IMR-90 (cell line): ENCODE results near the gene RNF186. TPM values are rescaled to one million over a fixed set of nuclear protein-coding genes. Genes with fewer than 3 reads are reported as not detected.
"Not testable (repeated sequence)": the region's sequence is repeated elsewhere in the genome, so short reads cannot be mapped to it uniquely, and the experiment has no call there.

ENCODE experiments used
- ATAC-seq: fragments of 200-7000 bp; cut with Tn5 transposase; 2 replicates; pipeline ENCODE4 v1.9.1; 2020; ENCODE audit warnings: low read depth, mild to moderate bottlenecking, moderate library complexity
- BruUV-seq: library from RNA; stranded (reverse); fragments of 400-500 nt; replicated peaks from 2 replicates; lab custom pipeline; 2021; lab: Mats Ljungman, UMichigan
- CTCF ChIA-PET: fragments of 300-600 bp; formaldehyde crosslinking; extraction: SDS; loops from one replicate; lab custom pipeline; 2021; ENCODE audit warnings: antibody characterized with exemption; lab: Yijun Ruan, JAX
- POLR2A ChIA-PET: fragments of 300-600 bp; sonication (Branson Sonifier 250); formaldehyde crosslinking; loops from one replicate; lab custom pipeline; 2022; ENCODE audit warnings: antibody characterized with exemption; ENCODE audit not compliant: unreplicated experiment; lab: Charles Lee
- DNase-seq: peaks from one replicate; pipeline ENCODE4 v3.0.0; 2013
- H2AFZ ChIP-seq: replicated peaks from 2 replicates; pipeline ENCODE3; 2013; ENCODE audit warnings: low read length, mild to moderate bottlenecking; ENCODE audit not compliant: poor library complexity
- H2AK5ac ChIP-seq: 2 replicates; pipeline ENCODE4 v1.6.1; 2013; ENCODE audit warnings: low read depth, low read length, inconsistent platforms
- H2AK9ac ChIP-seq: replicated peaks from 2 replicates; pipeline ENCODE3; 2013; ENCODE audit warnings: mild to moderate bottlenecking, low read depth, low read length, moderate library complexity; ENCODE audit not compliant: poor library complexity
- H2BK120ac ChIP-seq: 2 replicates; pipeline ENCODE4 v1.6.1; 2013; ENCODE audit warnings: low read depth, low read length, inconsistent platforms
- H2BK15ac ChIP-seq: 3 replicates; pipeline ENCODE4 v1.6.1; 2013; ENCODE audit warnings: low read depth, low read length, inconsistent platforms
- H2BK20ac ChIP-seq: 2 replicates; pipeline ENCODE4 v1.6.1; 2013; ENCODE audit warnings: low read depth, mild to moderate bottlenecking, inconsistent platforms, low read length, moderate library complexity
- H2BK5ac ChIP-seq: 2 replicates; pipeline ENCODE4 v1.6.1; 2013; ENCODE audit warnings: mild to moderate bottlenecking, low read depth, low read length, inconsistent platforms; ENCODE audit not compliant: poor library complexity, severe bottlenecking
- H3K14ac ChIP-seq: replicated peaks from 2 replicates; pipeline ENCODE4 v1.6.1; 2013; ENCODE audit warnings: low read depth, low read length, inconsistent platforms
- H3K18ac ChIP-seq: 2 replicates; pipeline ENCODE4 v1.6.1; 2013; ENCODE audit warnings: low read depth, low read length, control low read depth
- H3K23ac ChIP-seq: 2 replicates; pipeline ENCODE4 v1.6.1; 2013; ENCODE audit warnings: low read depth, low read length, inconsistent platforms
- H3K27ac ChIP-seq: 2 replicates; pipeline ENCODE4 v1.5.1; 2013; ENCODE audit warnings: mild to moderate bottlenecking, control low read depth, low read length; ENCODE audit not compliant: insufficient read depth
- H3K27me3 ChIP-seq: 2 replicates; pipeline ENCODE4 v1.6.1; 2013; ENCODE audit warnings: low read length; ENCODE audit not compliant: control insufficient read depth, insufficient read depth
- H3K36me3 ChIP-seq: 2 replicates; pipeline ENCODE4 v1.6.1; 2013; ENCODE audit warnings: low read length, mixed read lengths; ENCODE audit not compliant: control insufficient read depth, insufficient read depth
- H3K4ac ChIP-seq: 2 replicates; pipeline ENCODE4 v1.6.1; 2013; ENCODE audit warnings: low read depth, low read length, inconsistent platforms
- H3K4me1 ChIP-seq: 2 replicates; pipeline ENCODE4 v1.6.1; 2013; ENCODE audit warnings: low read length, mixed read lengths; ENCODE audit not compliant: control insufficient read depth, insufficient read depth
- H3K4me2 ChIP-seq: 2 replicates; pipeline ENCODE4 v1.6.1; 2013; ENCODE audit warnings: low read depth, mild to moderate bottlenecking, control low read depth, low read length, moderate library complexity
- H3K4me3 ChIP-seq: 2 replicates; pipeline ENCODE4 v1.5.1; 2013; ENCODE audit warnings: low read depth, mild to moderate bottlenecking, control low read depth, low read length, moderate library complexity; ENCODE audit not compliant: insufficient read depth
- H3K56ac ChIP-seq: 2 replicates; pipeline ENCODE4 v1.6.1; 2013; ENCODE audit warnings: low read length, inconsistent platforms; ENCODE audit not compliant: insufficient read depth; ENCODE audit errors: extremely low read depth
- H3K79me1 ChIP-seq, 2 experiments: 2 replicates each; pipeline ENCODE4 v1.6.1; 2013; ENCODE audit warnings: low read length in 2 of 2, inconsistent platforms in 1 of 2, low read depth in 1 of 2
- H3K9ac ChIP-seq: 2 replicates; pipeline ENCODE4 v1.6.1; 2013; ENCODE audit warnings: low read depth, low read length, control low read depth
- H3K9me1 ChIP-seq: 2 replicates; pipeline ENCODE4 v1.6.1; 2013; ENCODE audit warnings: low read length, inconsistent platforms; ENCODE audit not compliant: insufficient read depth
- H3K9me3 ChIP-seq: 2 replicates; pipeline ENCODE4 v1.6.1; 2013; ENCODE audit warnings: low read length; ENCODE audit not compliant: control insufficient read depth, insufficient read depth
- H4K20me1 ChIP-seq: 2 replicates; pipeline ENCODE4 v1.6.1; 2013; ENCODE audit warnings: low read length, inconsistent platforms; ENCODE audit not compliant: insufficient read depth
- H4K5ac ChIP-seq: 2 replicates; pipeline ENCODE4 v1.6.1; 2013; ENCODE audit warnings: mild to moderate bottlenecking, low read depth, low read length, control low read depth
- H4K8ac ChIP-seq, 2 experiments: 2 replicates each; pipeline ENCODE4 v1.6.1; 2013; ENCODE audit warnings: low read depth in 2 of 2, low read length in 2 of 2, control low read depth in 1 of 2, inconsistent platforms in 1 of 2
- H4K91ac ChIP-seq: 2 replicates; pipeline ENCODE4 v1.6.1; 2013; ENCODE audit warnings: low read depth, low read length, inconsistent platforms; ENCODE audit not compliant: insufficient read depth
- WGBS, 2 experiments: methylation state at CpG; one replicate each; pipeline versions ENCODE4 v1.1.5 to v1.1.7; 2013; ENCODE audit warnings: missing lambda C conversion rate in 2 of 2; ENCODE audit not compliant: insufficient read length in 1 of 2; ENCODE audit errors: extremely low coverage in 2 of 2; 5-methylcytosine and 5-hydroxymethylcytosine counted together
- dilution Hi-C: fragments of 300-500 bp; cut with HindIII; formaldehyde crosslinking; loops from one replicate; pipeline ENCODE4 v1.14.3; 2018; ENCODE audit warnings: low sequenced_read_pairs; ENCODE audit not compliant: unreplicated experiment
- in situ Hi-C: fragments of 300-500 bp; cut with MboI; formaldehyde crosslinking; loops from 3 replicates; pipeline ENCODE4 v1.14.3; 2019; ENCODE audit warnings: low sequenced_read_pairs, inconsistent platforms, mixed read lengths
- intact Hi-C: fragments of 100-400 bp; cut with micrococcal nuclease; formaldehyde crosslinking; loops from 2 replicates; pipeline ENCODE4 v1.10.0; 2022
- polyA plus RNA-seq, 3 experiments: library from polyadenylated mRNA; depleted of rRNA; stranded (reverse); fragments of >200 nt; gene quantifications; 2 replicates each; pipeline ENCODE4 v1.2.3, GENCODE V29; 2012; ENCODE audit warnings: low replicate concordance in 1 of 3
- total RNA-seq: library from RNA; depleted of rRNA; stranded (reverse); fragments of >200 nt; gene quantifications from 2 replicates; pipeline ENCODE4 v1.2.3, GENCODE V29; 2012

Gene RNF186
- total and polyA plus RNA-seq, 2 of the 4 experiments (the other 2 are of a cell fraction), result not detected

DNA sequence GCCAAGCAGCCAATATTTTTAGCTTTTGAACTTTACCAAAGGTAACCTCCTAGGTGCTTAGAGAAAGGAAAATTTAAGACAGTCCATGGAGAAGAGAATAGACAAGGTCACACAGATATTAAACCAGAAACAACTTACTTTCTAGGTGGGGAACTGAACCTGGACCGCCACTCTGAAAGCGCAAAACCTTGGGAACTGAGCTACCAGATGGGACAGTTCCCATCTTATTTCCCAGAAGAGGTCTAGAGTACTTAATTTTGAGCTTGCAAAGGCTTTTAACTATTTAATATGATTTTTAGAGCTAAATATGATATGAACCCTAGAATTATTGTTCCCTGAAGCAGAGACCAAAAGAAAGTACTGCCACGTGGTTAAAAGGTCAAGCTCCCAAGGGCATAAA is 34.2 kb upstream of the RNF186 start:
- H3K9me3 ChIP-seq, H4K5ac ChIP-seq, H2AK9ac ChIP-seq, POLR2A ChIA-PET, dilution Hi-C loops, H3K14ac ChIP-seq, H3K9me1 ChIP-seq, DNase-seq, H3K4me3 ChIP-seq, in situ Hi-C loops, H2BK15ac ChIP-seq, H3K9ac ChIP-seq, H3K79me1 ChIP-seq, H3K23ac ChIP-seq, H3K4ac ChIP-seq, H4K91ac ChIP-seq, BruUV-seq, H4K20me1 ChIP-seq, H3K27ac ChIP-seq, H2BK20ac ChIP-seq, H3K4me1 ChIP-seq, H2BK120ac ChIP-seq, H3K56ac ChIP-seq, H3K36me3 ChIP-seq, ATAC-seq, intact Hi-C loops, H2AFZ ChIP-seq, H2BK5ac ChIP-seq, H4K8ac ChIP-seq, H3K18ac ChIP-seq, H2AK5ac ChIP-seq, H3K4me2 ChIP-seq: not testable (repeated sequence)
- WGBS, 2 experiments, result no CpG with 5 or more reads among the region's 3 CpGs
- CTCF ChIA-PET, result interaction anchor here (0.6 to 1.5 kb wide), 2 partner anchors 9 to 12 kb away, joined by 3 read pairs; no protein-coding TSS in a partner anchor
- H3K27me3 ChIP-seq, result peaks cover 14% of the 10 kb centered on the region
